Measurements from ENCODE around the gene RMI1. TPM values are rescaled to one million over a fixed set of nuclear protein-coding genes. Genes with fewer than 3 reads are reported as not detected.

RMI1 gene
- total RNA-seq, 2 donors from 2014 or later: 27.1 to 33.2 TPM

DNA sequence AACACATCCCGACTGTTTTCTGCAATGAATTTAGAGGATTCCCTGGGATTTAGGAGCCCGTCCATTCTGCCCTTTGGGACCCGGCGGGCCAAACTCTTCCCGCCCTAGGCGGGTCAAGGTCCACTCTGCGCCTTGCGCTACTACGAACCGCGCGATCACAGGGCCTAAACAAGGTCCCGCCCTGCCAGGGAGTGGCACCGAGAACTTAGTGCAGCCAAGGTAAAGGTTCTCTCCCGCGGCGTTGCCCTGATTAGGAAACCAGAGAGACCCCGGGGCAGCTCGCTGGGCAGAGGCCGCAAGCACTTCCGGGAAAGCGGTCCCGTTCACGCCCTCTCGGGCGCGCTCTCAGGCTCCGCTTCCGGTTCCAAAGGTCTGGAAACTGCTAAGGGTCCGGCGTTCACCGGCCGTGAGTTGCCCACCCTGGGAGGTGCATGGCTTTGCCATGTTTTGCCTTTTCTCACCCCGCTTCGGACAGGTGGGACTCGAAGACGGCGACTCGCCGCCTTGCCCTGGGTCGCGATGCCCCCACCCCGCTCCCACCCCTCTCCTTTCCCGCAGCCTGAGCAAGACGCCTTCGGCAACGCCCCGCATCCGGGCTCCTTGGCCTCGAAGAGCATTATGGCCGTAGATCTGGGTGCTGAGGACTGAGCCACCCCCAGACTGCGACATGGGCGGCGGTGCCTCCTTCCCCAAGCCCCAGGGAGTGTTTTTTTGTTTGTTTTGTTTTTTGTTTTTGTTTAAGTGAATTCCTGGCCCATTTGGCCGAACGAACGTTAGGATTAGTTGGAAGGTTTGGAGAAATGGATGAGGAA, 24.0 kb upstream of the RMI1 start:
- H3K4me3 Mint-ChIP-seq: peak overlapping the region; percentile 90
- Histone ChIP-seq H3K36me3 (ENCODE audit: control insufficient read depth, insufficient read depth, low read length) (no peaks in the 10 kb centered on the region), H3K4me3 (ENCODE audit: low read length) (peak overlapping the region; percentile 76), H3K9me3 (ENCODE audit: control insufficient read depth, low read length) (no peaks in the 10 kb centered on the region), H3K27ac (ENCODE audit: low read depth, low read length) (no peak overlapping the region), H3K27me3 (ENCODE audit: control insufficient read depth, insufficient read depth, low read length, poor library complexity, severe bottlenecking) (no peaks in the 10 kb centered on the region), H3K4me1 (ENCODE audit: control insufficient read depth, insufficient read depth, low read length) (no peaks in the 10 kb centered on the region), H3K9ac (ENCODE audit: extremely low read depth, low read length, poor library complexity, severe bottlenecking) (peak overlapping the region; percentile 51)
- H3K27ac Mint-ChIP-seq: peak overlapping the region; percentile 94
- TF ChIP-seq, protein P1, sequence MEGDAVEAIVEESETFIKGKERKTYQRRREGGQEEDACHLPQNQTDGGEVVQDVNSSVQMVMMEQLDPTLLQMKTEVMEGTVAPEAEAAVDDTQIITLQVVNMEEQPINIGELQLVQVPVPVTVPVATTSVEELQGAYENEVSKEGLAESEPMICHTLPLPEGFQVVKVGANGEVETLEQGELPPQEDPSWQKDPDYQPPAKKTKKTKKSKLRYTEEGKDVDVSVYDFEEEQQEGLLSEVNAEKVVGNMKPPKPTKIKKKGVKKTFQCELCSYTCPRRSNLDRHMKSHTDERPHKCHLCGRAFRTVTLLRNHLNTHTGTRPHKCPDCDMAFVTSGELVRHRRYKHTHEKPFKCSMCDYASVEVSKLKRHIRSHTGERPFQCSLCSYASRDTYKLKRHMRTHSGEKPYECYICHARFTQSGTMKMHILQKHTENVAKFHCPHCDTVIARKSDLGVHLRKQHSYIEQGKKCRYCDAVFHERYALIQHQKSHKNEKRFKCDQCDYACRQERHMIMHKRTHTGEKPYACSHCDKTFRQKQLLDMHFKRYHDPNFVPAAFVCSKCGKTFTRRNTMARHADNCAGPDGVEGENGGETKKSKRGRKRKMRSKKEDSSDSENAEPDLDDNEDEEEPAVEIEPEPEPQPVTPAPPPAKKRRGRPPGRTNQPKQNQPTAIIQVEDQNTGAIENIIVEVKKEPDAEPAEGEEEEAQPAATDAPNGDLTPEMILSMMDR (conservative IDR thresholded peaks at IDR 0.05): no peak
- peaks cover 23% of the 10 kb centered on the region for H3K36me3 Mint-ChIP-seq (ENCODE audit: low read depth)
- H3K4me1 Mint-ChIP-seq: peaks cover 6% of the 10 kb centered on the region
- H3K27me3 Mint-ChIP-seq (ENCODE audit: insufficient read depth): no peaks in the 10 kb centered on the region
- peak; percentile 59 for DNase-seq
- WGBS, 2 experiments (ENCODE audit: insufficient coverage in 1 of 2, insufficient read length in 1 of 2): 28 to 56% methylated on average over 38 to 57 of the region's 57 CpGs
- H3K9me3 Mint-ChIP-seq: no peaks in the 10 kb centered on the region

DNA sequence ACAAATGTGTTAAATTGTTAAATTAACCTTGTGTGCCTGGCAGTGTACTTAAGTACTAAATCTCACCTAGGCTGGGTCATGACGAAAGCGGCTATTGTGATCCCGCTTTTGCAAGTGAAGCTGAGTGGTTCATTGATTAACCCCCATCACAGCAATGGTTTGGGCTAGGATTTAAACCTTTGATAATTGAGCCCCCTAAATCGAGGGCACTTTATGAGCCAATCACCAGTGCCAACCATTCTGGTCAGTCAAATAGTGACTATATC, 23.4 kb upstream of the RMI1 start:
- Mint-ChIP-seq H3K4me3 (peak overlapping the region; percentile 90), H3K27me3 (ENCODE audit: insufficient read depth) (no peaks in the 10 kb centered on the region), H3K9me3 (no peaks in the 10 kb centered on the region), H3K36me3 (ENCODE audit: low read depth) (peaks cover 19% of the 10 kb centered on the region), H3K27ac (peak overlapping the region; percentile 94), H3K4me1 (peaks cover 6% of the 10 kb centered on the region)
- WGBS, 2 experiments (ENCODE audit: insufficient coverage in 1 of 2, insufficient read length in 1 of 2): 76 to 98% methylated on average over 4 of the region's 4 CpGs
- H3K9ac ChIP-seq (ENCODE audit: extremely low read depth, low read length, poor library complexity, severe bottlenecking): peak overlapping the region; percentile 51
- no peaks in the 10 kb centered on the region for H3K27me3 ChIP-seq (ENCODE audit: control insufficient read depth, insufficient read depth, low read length, poor library complexity, severe bottlenecking)
- TF ChIP-seq, protein P1 (conservative IDR thresholded peaks at IDR 0.05): no peak
- H3K36me3 ChIP-seq (ENCODE audit: control insufficient read depth, insufficient read depth, low read length): no peaks in the 10 kb centered on the region
- H3K4me1 ChIP-seq (ENCODE audit: control insufficient read depth, insufficient read depth, low read length): no peaks in the 10 kb centered on the region
- H3K27ac ChIP-seq (ENCODE audit: low read depth, low read length): no peak overlapping the region
- DNase-seq: no peak
- H3K4me3 ChIP-seq (ENCODE audit: low read length): peak overlapping the region; percentile 76
- no peaks in the 10 kb centered on the region for H3K9me3 ChIP-seq (ENCODE audit: control insufficient read depth, low read length)

DNA sequence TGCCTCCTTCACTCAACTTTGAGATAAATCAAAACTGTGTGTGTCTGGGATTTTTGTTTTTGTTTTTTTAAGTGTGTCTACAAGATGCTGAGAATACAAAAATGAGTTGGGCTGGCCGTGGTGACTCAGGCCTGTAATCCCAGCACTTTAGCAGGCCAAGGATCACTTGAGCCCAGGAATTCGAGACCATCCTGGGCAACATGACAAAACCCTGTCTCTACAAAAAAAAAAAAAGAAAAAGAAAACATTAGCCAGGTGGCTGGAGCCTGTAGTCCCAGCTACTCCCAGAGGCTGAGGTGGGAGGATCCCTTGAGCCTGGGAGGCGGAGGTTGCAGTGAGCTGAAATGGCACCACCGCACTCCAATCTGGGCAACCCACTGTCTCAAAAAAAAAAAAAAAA, 21.5 kb upstream of the RMI1 start:
- Mint-ChIP-seq H3K4me3 (no peak overlapping the region), H3K36me3 (ENCODE audit: low read depth) (peaks cover 8% of the 10 kb centered on the region), H3K9me3 (no peaks in the 10 kb centered on the region), H3K27ac (peak overlapping the region; percentile 78), H3K4me1 (peaks cover 6% of the 10 kb centered on the region), H3K27me3 (ENCODE audit: insufficient read depth) (no peaks in the 10 kb centered on the region)
- Histone ChIP-seq H3K4me1 (ENCODE audit: control insufficient read depth, insufficient read depth, low read length) (no peaks in the 10 kb centered on the region), H3K9me3 (ENCODE audit: control insufficient read depth, low read length) (no peaks in the 10 kb centered on the region), H3K4me3 (ENCODE audit: low read length) (no peak overlapping the region), H3K27ac (ENCODE audit: low read depth, low read length) (no peak overlapping the region), H3K9ac (ENCODE audit: extremely low read depth, low read length, poor library complexity, severe bottlenecking) (no peak overlapping the region), H3K27me3 (ENCODE audit: control insufficient read depth, insufficient read depth, low read length, poor library complexity, severe bottlenecking) (no peaks in the 10 kb centered on the region), H3K36me3 (ENCODE audit: control insufficient read depth, insufficient read depth, low read length) (no peaks in the 10 kb centered on the region)
- DNase-seq: no peak
- TF ChIP-seq, protein P1 (conservative IDR thresholded peaks at IDR 0.05): no peak
- 90 to 100% methylated on average over 1 to 4 of the region's 4 CpGs for WGBS, 2 experiments (ENCODE audit: insufficient coverage in 1 of 2, insufficient read length in 1 of 2)
